ENCODE results near the gene NUFIP1. TPM values are rescaled to one million over a fixed set of nuclear protein-coding genes. Genes with fewer than 3 reads are reported as not detected.

NUFIP1 gene
- total RNA-seq, 1 experiment from 2014 or later, result 17.1 TPM

DNA sequence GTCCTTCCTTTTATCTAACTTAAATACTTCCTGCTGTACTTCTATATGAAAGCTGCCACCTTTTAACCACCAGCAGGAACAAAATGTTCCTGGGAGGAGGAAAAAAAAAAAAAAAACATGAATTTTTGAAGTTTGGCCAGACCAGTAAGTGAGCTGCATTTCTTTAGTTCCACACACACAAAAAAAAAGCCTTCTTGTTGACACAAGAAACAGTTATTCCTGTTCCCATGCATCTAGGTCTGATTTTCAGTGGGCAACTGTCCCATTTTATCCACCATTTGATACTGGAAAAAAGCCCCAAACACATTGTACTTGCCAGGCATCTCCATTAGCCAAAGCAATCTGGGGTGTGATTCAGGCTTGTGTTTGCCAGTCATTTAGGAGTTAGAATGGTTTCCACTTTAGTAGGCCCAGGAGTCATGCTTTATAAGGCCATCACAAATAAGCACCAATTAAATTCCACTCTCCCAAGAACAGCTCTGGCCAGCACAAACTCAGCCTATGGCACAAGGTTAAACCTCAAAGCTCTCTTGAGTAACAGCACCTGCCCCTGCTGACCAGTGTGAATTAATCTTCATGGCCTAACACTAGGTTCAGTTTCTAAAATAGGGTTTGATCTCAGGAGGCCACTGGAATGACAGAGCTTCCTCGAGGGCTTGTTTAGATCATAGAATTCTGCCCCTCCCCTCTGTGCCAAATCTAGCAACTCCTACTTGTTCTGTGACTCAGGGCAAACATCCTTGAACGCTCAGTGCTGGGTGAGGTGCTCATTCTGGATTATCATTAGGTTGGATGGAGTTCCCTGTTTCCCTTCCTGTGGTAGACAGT is 67.1 kb downstream of the NUFIP1 start:
- Mint-ChIP-seq H3K4me3 (no peak overlapping the region), H3K9me3 (no peaks in the 10 kb centered on the region), H3K4me1 (peaks cover 9 to 19% of the 10 kb centered on the region in 2 experiments), H3K27ac (no peak overlapping the region), H3K36me3 (ENCODE audit: insufficient read depth in 1 of 3, low read depth in 3 of 3) (no peaks in the 10 kb centered on the region), H3K27me3 (ENCODE audit: low read depth) (no peaks in the 10 kb centered on the region)
- Histone ChIP-seq H3T11ph (ENCODE audit: low read length) (no peak overlapping the region), H4K8ac (replicated peaks; ENCODE audit: insufficient read length, low read depth, low read length) (no peak overlapping the region), H3K56ac (ENCODE audit: insufficient read length, low read depth, low read length) (no peak overlapping the region), H3K27me3 (ENCODE audit: insufficient read depth, low read length) (no peaks in the 10 kb centered on the region), H3K14ac (ENCODE audit: insufficient read depth, low read length) (no peak overlapping the region), H2BK12ac (ENCODE audit: insufficient read length, low read depth, low read length) (no peak overlapping the region), H4K20me1 (ENCODE audit: control insufficient read depth, insufficient read depth, insufficient read length) (peaks cover 2% of the 10 kb centered on the region), H4K91ac (ENCODE audit: insufficient read length, low read depth, low read length) (no peak overlapping the region), H3K79me2 (ENCODE audit: insufficient read depth, low read length) (no peaks in the 10 kb centered on the region), H2BK120ac (ENCODE audit: low read depth, low read length, poor library complexity, severe bottlenecking) (no peak overlapping the region), H2BK20ac (ENCODE audit: low read depth, low read length, poor library complexity, severe bottlenecking) (peak overlapping the region; percentile 12), H3K9ac (ENCODE audit: extremely low read depth, insufficient read length, low read length) (no peak overlapping the region), H4K5ac (ENCODE audit: insufficient read length, low read depth, low read length) (no peak overlapping the region), H2BK15ac (ENCODE audit: low read depth, low read length) (no peak overlapping the region), H3K4ac (ENCODE audit: low read depth, low read length) (no peak overlapping the region), H2AK5ac (ENCODE audit: insufficient read length, low read length) (no peak overlapping the region), H3K9me3 (ENCODE audit: control insufficient read depth, low read depth, low read length) (no peaks in the 10 kb centered on the region), H3K23me2 (ENCODE audit: insufficient read length, low read depth, low read length, poor library complexity, severe bottlenecking) (peaks cover 3% of the 10 kb centered on the region), H3K4me1 (ENCODE audit: insufficient read depth, low read length) (no peaks in the 10 kb centered on the region; the same call in 1 of the 2 replicates), H2AFZ (ENCODE audit: low read length) (no peak overlapping the region), H3K4me2 (ENCODE audit: insufficient read depth, insufficient read length, low read length) (no peak overlapping the region), H3K23ac (ENCODE audit: insufficient read length, low read depth, low read length) (no peak overlapping the region), H3K27ac (ENCODE audit: insufficient read length, low read depth, low read length) (no peak overlapping the region), H2BK5ac (ENCODE audit: insufficient read length, low read length) (no peak overlapping the region), H3K79me1 (ENCODE audit: insufficient read depth, low read depth, low read length, poor library complexity, severe bottlenecking) (no peaks in the 10 kb centered on the region), H3K18ac (ENCODE audit: insufficient read length, low read depth, low read length) (no peak overlapping the region)
- TF ChIP-seq, protein P1, sequence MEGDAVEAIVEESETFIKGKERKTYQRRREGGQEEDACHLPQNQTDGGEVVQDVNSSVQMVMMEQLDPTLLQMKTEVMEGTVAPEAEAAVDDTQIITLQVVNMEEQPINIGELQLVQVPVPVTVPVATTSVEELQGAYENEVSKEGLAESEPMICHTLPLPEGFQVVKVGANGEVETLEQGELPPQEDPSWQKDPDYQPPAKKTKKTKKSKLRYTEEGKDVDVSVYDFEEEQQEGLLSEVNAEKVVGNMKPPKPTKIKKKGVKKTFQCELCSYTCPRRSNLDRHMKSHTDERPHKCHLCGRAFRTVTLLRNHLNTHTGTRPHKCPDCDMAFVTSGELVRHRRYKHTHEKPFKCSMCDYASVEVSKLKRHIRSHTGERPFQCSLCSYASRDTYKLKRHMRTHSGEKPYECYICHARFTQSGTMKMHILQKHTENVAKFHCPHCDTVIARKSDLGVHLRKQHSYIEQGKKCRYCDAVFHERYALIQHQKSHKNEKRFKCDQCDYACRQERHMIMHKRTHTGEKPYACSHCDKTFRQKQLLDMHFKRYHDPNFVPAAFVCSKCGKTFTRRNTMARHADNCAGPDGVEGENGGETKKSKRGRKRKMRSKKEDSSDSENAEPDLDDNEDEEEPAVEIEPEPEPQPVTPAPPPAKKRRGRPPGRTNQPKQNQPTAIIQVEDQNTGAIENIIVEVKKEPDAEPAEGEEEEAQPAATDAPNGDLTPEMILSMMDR (conservative IDR thresholded peaks at IDR 0.05), result no peak
- DNase-seq, result no peak
- no CpG with 5 or more reads among the region's 2 CpGs for WGBS (ENCODE audit: extremely low coverage, insufficient read length, low lambda C conversion rate)
